ENCODE results near the gene NPDC1. TPM values are rescaled to one million over a fixed set of nuclear protein-coding genes. Genes with fewer than 3 reads are reported as not detected.
A peak's percentile ranks its signal among the peaks of the same experiment; 100 is the strongest.

Gene NPDC1
- total RNA-seq, 1 experiment from 2014 or later = not detected

GRCh38 chr9:137079401-137079787, 33.4 kb upstream of the NPDC1 start:
- Histone ChIP-seq H3K27me3 (replicated peaks) (no peaks in the 10 kb centered on the region), H3K27ac (no peak overlapping the region), H3K4me1 (replicated peaks) (peaks cover 41% of the 10 kb centered on the region), H3K9me3 (replicated peaks) (no peaks in the 10 kb centered on the region), H3K36me3 (peaks cover 22% of the 10 kb centered on the region), H3K4me3 (no peak overlapping the region)
- DNase-seq (ENCODE audit: low read depth in 1 of 2, low spot score in 2 of 2) = no peak

GRCh38 chr9:137078701-137079400, 32.9 kb upstream of the NPDC1 start:
- DNase-seq (ENCODE audit: low read depth in 1 of 2, low spot score in 2 of 2) = no peak
- no peak overlapping the region for H3K27ac ChIP-seq
- H3K27me3 ChIP-seq (replicated peaks) = no peaks in the 10 kb centered on the region
- peaks cover 35% of the 10 kb centered on the region for H3K4me1 ChIP-seq (replicated peaks)
- H3K4me3 ChIP-seq = no peak overlapping the region
- no peaks in the 10 kb centered on the region for H3K9me3 ChIP-seq (replicated peaks)
- peaks cover 22% of the 10 kb centered on the region for H3K36me3 ChIP-seq

- peak overlapping the region; percentile 54 for H3K4me3 ChIP-seq
- H3K36me3 ChIP-seq = peaks cover 20% of the 10 kb centered on the region
- H3K27me3 ChIP-seq (replicated peaks) = no peaks in the 10 kb centered on the region
- no peak for DNase-seq (ENCODE audit: low read depth in 1 of 2, low spot score in 2 of 2)
- H3K27ac ChIP-seq = no peak overlapping the region
- no peaks in the 10 kb centered on the region for H3K9me3 ChIP-seq (replicated peaks)
- peaks cover 27% of the 10 kb centered on the region for H3K4me1 ChIP-seq (replicated peaks)
Measured at GRCh38 chr9:137077758-137078693, 32.0 kb upstream of the NPDC1 start.

GRCh38 chr9:137077010-137077747, 31.2 kb upstream of the NPDC1 start, which contains the start of gene UAP1L1:
UAP1L1 (plus strand) TSS chr9:137077517; CDS start chr9:137077533, 16 bp downstream.
- H3K27ac ChIP-seq = no peak within 1 kb of the TSS
- H3K4me3 ChIP-seq = peak within 1 kb of the TSS; percentile 54
- DNase-seq (ENCODE audit: low read depth in 1 of 2, low spot score in 2 of 2) = peak in 1 of 2 experiments; percentile 67
- H3K36me3 ChIP-seq = peaks cover 12% of the 10 kb centered on the region; the same call in 1 of the 2 replicates
- no peaks in the 10 kb centered on the region for H3K9me3 ChIP-seq (replicated peaks)
- peaks cover 21% of the 10 kb centered on the region for H3K4me1 ChIP-seq (replicated peaks)
- no peaks in the 10 kb centered on the region for H3K27me3 ChIP-seq (replicated peaks)

- no peak for DNase-seq (ENCODE audit: low read depth in 1 of 2, low spot score in 2 of 2)
- peaks cover 10% of the 10 kb centered on the region; the same call in 1 of the 2 replicates for H3K36me3 ChIP-seq
- H3K4me3 ChIP-seq = peak overlapping the region; percentile 54
- no peaks in the 10 kb centered on the region for H3K9me3 ChIP-seq (replicated peaks)
- H3K27me3 ChIP-seq (replicated peaks) = no peaks in the 10 kb centered on the region
- no peak overlapping the region for H3K27ac ChIP-seq
- peaks cover 21% of the 10 kb centered on the region for H3K4me1 ChIP-seq (replicated peaks)
Measured at GRCh38 chr9:137076636-137077009, 30.6 kb upstream of the NPDC1 start.

GRCh38 chr9:137075275-137075775, 29.3 kb upstream of the NPDC1 start:
- Histone ChIP-seq H3K4me3 (no peak overlapping the region), H3K36me3 (peaks cover 4% of the 10 kb centered on the region), H3K27me3 (replicated peaks) (no peaks in the 10 kb centered on the region), H3K27ac (no peak overlapping the region), H3K4me1 (replicated peaks) (peaks cover 31% of the 10 kb centered on the region), H3K9me3 (replicated peaks) (no peaks in the 10 kb centered on the region)
- DNase-seq (ENCODE audit: low read depth in 1 of 2, low spot score in 2 of 2) = no peak

- peaks cover 36% of the 10 kb centered on the region for H3K4me1 ChIP-seq (replicated peaks)
- H3K9me3 ChIP-seq (replicated peaks) = 0 out of 2 replicates have a peak, but pooled peaks cover 3% of the 10 kb centered on the region
- no peak overlapping the region for H3K27ac ChIP-seq
- no peak for DNase-seq (ENCODE audit: low read depth in 1 of 2, low spot score in 2 of 2)
- no peak overlapping the region for H3K4me3 ChIP-seq
- no peaks in the 10 kb centered on the region for H3K27me3 ChIP-seq (replicated peaks)
- peaks cover 7% of the 10 kb centered on the region for H3K36me3 ChIP-seq
Measured at GRCh38 chr9:137074657-137075274, 28.8 kb upstream of the NPDC1 start.

GRCh38 chr9:137073992-137074399, 28.0 kb upstream of the NPDC1 start:
- Histone ChIP-seq H3K36me3 (peaks cover 7% of the 10 kb centered on the region), H3K4me3 (no peak overlapping the region), H3K27me3 (replicated peaks) (no peaks in the 10 kb centered on the region), H3K9me3 (replicated peaks) (0 out of 2 replicates have a peak, but pooled peaks cover 3% of the 10 kb centered on the region), H3K27ac (no peak overlapping the region), H3K4me1 (replicated peaks) (peaks cover 44% of the 10 kb centered on the region)
- no peak for DNase-seq (ENCODE audit: low read depth in 1 of 2, low spot score in 2 of 2)

GRCh38 chr9:137071282-137071681, 25.3 kb upstream of the NPDC1 start:
- Histone ChIP-seq H3K4me1 (replicated peaks) (peaks cover 34% of the 10 kb centered on the region), H3K27me3 (replicated peaks) (no peaks in the 10 kb centered on the region), H3K4me3 (peak overlapping the region; percentile 70; the same call in 1 of the 2 replicates), H3K9me3 (replicated peaks) (0 out of 2 replicates have a peak, but pooled peaks cover 3% of the 10 kb centered on the region), H3K27ac (no peak overlapping the region), H3K36me3 (peaks cover 7% of the 10 kb centered on the region; the same call in 1 of the 2 replicates)
- DNase-seq (ENCODE audit: low read depth in 1 of 2, low spot score in 2 of 2) = no peak

GRCh38 chr9:137070906-137071275, 24.9 kb upstream of the NPDC1 start:
- no peaks in the 10 kb centered on the region for H3K27me3 ChIP-seq (replicated peaks)
- H3K27ac ChIP-seq = no peak overlapping the region
- 0 out of 2 replicates have a peak, but pooled peaks cover 3% of the 10 kb centered on the region for H3K9me3 ChIP-seq (replicated peaks)
- H3K4me3 ChIP-seq = peak overlapping the region; percentile 70
- H3K36me3 ChIP-seq = peaks cover 7% of the 10 kb centered on the region; the same call in 1 of the 2 replicates
- peaks cover 34% of the 10 kb centered on the region for H3K4me1 ChIP-seq (replicated peaks)
- no peak for DNase-seq (ENCODE audit: low read depth in 1 of 2, low spot score in 2 of 2)

- 0 out of 2 replicates have a peak, but pooled peaks cover 3% of the 10 kb centered on the region for H3K9me3 ChIP-seq (replicated peaks)
- no peak within 1 kb of the TSS for H3K27ac ChIP-seq
- H3K4me3 ChIP-seq = peak within 1 kb of the TSS; percentile 70
- H3K36me3 ChIP-seq = peaks cover 7% of the 10 kb centered on the region; the same call in 1 of the 2 replicates
- H3K27me3 ChIP-seq (replicated peaks) = no peaks in the 10 kb centered on the region
- peaks cover 33% of the 10 kb centered on the region for H3K4me1 ChIP-seq (replicated peaks)
- peak; percentile 77 to 79 for DNase-seq (ENCODE audit: low read depth in 1 of 2, low spot score in 2 of 2)
Measured at GRCh38 chr9:137070201-137070905, 24.4 kb upstream of the NPDC1 start, which contains the start of gene SAPCD2. SAPCD2 (minus strand) TSS chr9:137070557; CDS start chr9:137070460, 97 bp downstream.

GRCh38 chr9:137069508-137070091, 23.6 kb upstream of the NPDC1 start:
- DNase-seq (ENCODE audit: low read depth in 1 of 2, low spot score in 2 of 2) = no peak
- 0 out of 2 replicates have a peak, but pooled peaks cover 3% of the 10 kb centered on the region for H3K9me3 ChIP-seq (replicated peaks)
- H3K27ac ChIP-seq = no peak overlapping the region
- peak overlapping the region; percentile 70 for H3K4me3 ChIP-seq
- H3K4me1 ChIP-seq (replicated peaks) = peaks cover 26% of the 10 kb centered on the region
- peaks cover 7% of the 10 kb centered on the region; the same call in 1 of the 2 replicates for H3K36me3 ChIP-seq
- H3K27me3 ChIP-seq (replicated peaks) = no peaks in the 10 kb centered on the region
